Endodermal cell (in vitro differentiated cells): ENCODE measurements around the gene ZNF318. TPM values are rescaled to one million over a fixed set of nuclear protein-coding genes. Genes with fewer than 3 reads are reported as not detected.

ENCODE experiments used
- DNase-seq: peaks from one replicate; pipeline ENCODE4 v3.0.0-alpha.2; 2017
- H3K27ac ChIP-seq: 2 replicates; pipeline ENCODE4 v1.5.1; 2013; ENCODE audit warnings: mild to moderate bottlenecking, low read depth, low read length, moderate library complexity
- H3K27me3 ChIP-seq: 2 replicates; pipeline ENCODE4 v1.6.1; 2013; ENCODE audit warnings: mild to moderate bottlenecking, low read length, moderate library complexity; ENCODE audit not compliant: insufficient read depth, control insufficient read depth, poor library complexity, severe bottlenecking
- H3K36me3 ChIP-seq: 2 replicates; pipeline ENCODE4 v1.7.0; 2013; ENCODE audit warnings: mild to moderate bottlenecking, low read length, moderate library complexity; ENCODE audit not compliant: control insufficient read depth, insufficient read depth
- H3K4me1 ChIP-seq: one replicate; pipeline ENCODE4 v1.7.0; 2013; ENCODE audit warnings: low read length; ENCODE audit not compliant: control insufficient read depth, insufficient read depth
- H3K4me3 ChIP-seq: 2 replicates; pipeline ENCODE4 v1.5.1; 2013; ENCODE audit warnings: mild to moderate bottlenecking, low read length, moderate library complexity
- H3K9ac ChIP-seq: 2 replicates; pipeline ENCODE4 v1.6.1; 2013; ENCODE audit warnings: mild to moderate bottlenecking, low read length, moderate library complexity; ENCODE audit not compliant: poor library complexity, severe bottlenecking; ENCODE audit errors: extremely low read depth
- H3K9me3 ChIP-seq: 2 replicates; pipeline ENCODE4 v1.6.1; 2013; ENCODE audit warnings: mild to moderate bottlenecking, low read length, moderate library complexity; ENCODE audit not compliant: control insufficient read depth
- H3K27ac Mint-ChIP-seq: 2 replicates; pipeline ENCODE4 v1.8.0; 2020; ENCODE audit warnings: mixed read lengths
- H3K27me3 Mint-ChIP-seq: 2 replicates; pipeline ENCODE4 v1.8.0; 2021; ENCODE audit warnings: mild to moderate bottlenecking, mixed read lengths; ENCODE audit not compliant: insufficient read depth
- H3K36me3 Mint-ChIP-seq: 2 replicates; pipeline ENCODE4 v1.8.0; 2020; ENCODE audit warnings: low read depth, mixed read lengths
- H3K4me1 Mint-ChIP-seq: 2 replicates; pipeline ENCODE4 v1.8.0; 2020; ENCODE audit warnings: mixed read lengths
- H3K4me3 Mint-ChIP-seq: 2 replicates; pipeline ENCODE4 v1.8.0; 2020; ENCODE audit warnings: mild to moderate bottlenecking, moderate library complexity, mixed read lengths
- H3K9me3 Mint-ChIP-seq: 2 replicates; pipeline ENCODE4 v1.8.0; 2020; ENCODE audit warnings: mild to moderate bottlenecking, mixed read lengths
- CTCF ChIP-seq: fragments of 200-600 bp; sonication (generic); conservative IDR thresholded peaks from 2 replicates; pipeline ENCODE4 v1.5.0; 2021; ENCODE audit warnings: antibody characterized with exemption, mild to moderate bottlenecking
- WGBS, 2 experiments: methylation state at CpG; one replicate each; pipeline versions ENCODE4 v1.1.5 to v1.1.7; 2013; ENCODE audit warnings: missing lambda C conversion rate in 2 of 2, mixed read lengths in 1 of 2; ENCODE audit not compliant: insufficient coverage in 1 of 2, insufficient read length in 1 of 2; 5-methylcytosine and 5-hydroxymethylcytosine counted together
- total RNA-seq, 2 donors: library from RNA; stranded (reverse); fragmentation: NEBNext Ultra II Directional in 1 of 2; extraction: Animal tissue kit (Norgen Biotek cat#: 25700) in 1 of 2; gene quantifications; 2 replicates in 1 of 2; 3 replicates in 1 of 2; pipeline ENCODE4 v1.2.1, GENCODE V29; 2021

ZNF318 gene
- total RNA-seq, 2 donors from 2014 or later = 21.3 to 26.4 TPM

GRCh38 chr6:43377710-43378229, 8.3 kb upstream of the ZNF318 start:
- no peak for TF ChIP-seq CTCF
- WGBS, 2 experiments = 91% methylated on average over 1 of the region's 2 CpGs; no CpG with 5 or more reads in 1 of the 2 experiments

DNA sequence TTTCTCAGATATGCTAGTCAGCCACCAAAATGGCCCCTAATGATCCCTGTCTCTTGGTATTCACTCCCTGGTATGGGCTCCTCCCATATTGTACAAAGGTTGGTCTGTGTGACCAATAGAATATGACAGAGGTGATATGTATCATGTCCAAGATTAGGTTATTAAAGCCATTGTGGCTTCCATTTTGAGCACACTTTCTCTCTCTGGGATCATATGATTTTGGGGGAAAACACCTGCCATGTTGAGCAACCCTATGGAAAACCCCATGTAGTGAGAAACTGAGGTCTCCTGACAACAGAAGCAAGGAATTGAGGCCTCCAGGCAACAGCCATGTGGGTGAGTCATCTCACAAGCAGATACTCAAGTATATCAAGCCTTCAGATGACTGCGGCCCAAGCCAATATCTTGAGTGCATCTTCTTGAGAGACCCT, 7.1 kb upstream of the ZNF318 start:
- H3K4me3 ChIP-seq = no peak overlapping the region
- H3K9ac ChIP-seq = no peak overlapping the region
- no peak for TF ChIP-seq CTCF
- H3K4me1 Mint-ChIP-seq = no peaks in the 10 kb centered on the region
- no peaks in the 10 kb centered on the region for H3K36me3 Mint-ChIP-seq
- peaks cover 27% of the 10 kb centered on the region for H3K27me3 ChIP-seq
- no peaks in the 10 kb centered on the region for H3K9me3 ChIP-seq
- 96% methylated on average over 1 of the region's 1 CpG; no CpG with 5 or more reads in 1 of the 2 experiments for WGBS, 2 experiments
- no peak overlapping the region for H3K27ac ChIP-seq
- H3K27me3 Mint-ChIP-seq = peaks cover 14% of the 10 kb centered on the region
- H3K9me3 Mint-ChIP-seq = no peaks in the 10 kb centered on the region
- no peaks in the 10 kb centered on the region for H3K36me3 ChIP-seq
- no peak overlapping the region for H3K27ac Mint-ChIP-seq
- H3K4me1 ChIP-seq = peaks cover 3% of the 10 kb centered on the region
- no peak for DNase-seq
- H3K4me3 Mint-ChIP-seq = no peak overlapping the region

More at GRCh38 chr6:43377710-43378229, 8.3 kb upstream of the ZNF318 start:
- H3K4me3 Mint-ChIP-seq = no peak overlapping the region
- H3K27me3 Mint-ChIP-seq = peaks cover 13% of the 10 kb centered on the region
- H3K4me1 ChIP-seq = peaks cover 4% of the 10 kb centered on the region
- H3K27me3 ChIP-seq = peaks cover 30% of the 10 kb centered on the region
- H3K4me3 ChIP-seq = no peak overlapping the region
- no peak overlapping the region for H3K27ac Mint-ChIP-seq
- no peaks in the 10 kb centered on the region for H3K9me3 Mint-ChIP-seq
- no peaks in the 10 kb centered on the region for H3K4me1 Mint-ChIP-seq
- no peaks in the 10 kb centered on the region for H3K36me3 ChIP-seq
- DNase-seq = no peak
- no peaks in the 10 kb centered on the region for H3K9me3 ChIP-seq
- H3K9ac ChIP-seq = no peak overlapping the region
- no peak overlapping the region for H3K27ac ChIP-seq
- no peaks in the 10 kb centered on the region for H3K36me3 Mint-ChIP-seq

DNA sequence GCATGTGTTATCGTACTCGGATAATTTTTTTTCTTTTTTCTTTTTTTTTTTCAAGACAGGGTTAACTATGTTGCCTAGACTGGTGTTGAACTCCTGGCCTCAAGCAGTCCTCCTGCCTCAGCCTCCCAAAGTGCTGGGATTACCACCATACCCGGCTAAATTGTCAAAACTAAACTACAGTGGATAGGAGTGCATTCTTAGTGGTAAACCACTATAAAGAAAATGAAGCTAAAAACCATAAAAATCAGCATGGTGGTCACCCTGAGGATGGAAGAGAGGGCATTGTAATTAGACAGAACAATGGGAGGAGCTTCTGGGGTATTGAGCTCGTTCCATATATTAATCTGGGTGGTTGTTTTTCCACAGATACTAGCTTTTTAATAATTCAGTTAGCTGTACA, 6.2 kb upstream of the ZNF318 start:
- Histone ChIP-seq H3K36me3 (no peaks in the 10 kb centered on the region), H3K9ac (no peak overlapping the region), H3K27ac (no peak overlapping the region), H3K4me1 (no peaks in the 10 kb centered on the region), H3K9me3 (no peaks in the 10 kb centered on the region), H3K27me3 (peaks cover 21% of the 10 kb centered on the region), H3K4me3 (no peak overlapping the region)
- Mint-ChIP-seq H3K27me3 (peaks cover 12% of the 10 kb centered on the region), H3K9me3 (no peaks in the 10 kb centered on the region), H3K36me3 (no peaks in the 10 kb centered on the region), H3K4me1 (no peaks in the 10 kb centered on the region), H3K4me3 (no peak overlapping the region), H3K27ac (no peak overlapping the region)
- DNase-seq = no peak
- 93% methylated on average over 4 of the region's 4 CpGs; no CpG with 5 or more reads in 1 of the 2 experiments for WGBS, 2 experiments
- no peak for TF ChIP-seq CTCF
